ENCODE data around the gene YTHDC2. TPM values are rescaled to one million over a fixed set of nuclear protein-coding genes. Genes with fewer than 3 reads are reported as not detected.

The YTHDC2 gene
- polyA plus RNA-seq, 1 donor = 53.4 TPM

GRCh38 chr5:113519412-113519811, 5.9 kb downstream of the YTHDC2 start:
- no peak for DNase-seq

GRCh38 chr5:113520429-113520828, 6.9 kb downstream of the YTHDC2 start:
- no peak for DNase-seq

GRCh38 chr5:113520899-113521298, 7.4 kb downstream of the YTHDC2 start:
- DNase-seq = no peak

GRCh38 chr5:113523168-113523567, 9.7 kb downstream of the YTHDC2 start:
- DNase-seq = no peak

GRCh38 chr5:113524927-113525326, 11.4 kb downstream of the YTHDC2 start:
- DNase-seq = no peak

DNA sequence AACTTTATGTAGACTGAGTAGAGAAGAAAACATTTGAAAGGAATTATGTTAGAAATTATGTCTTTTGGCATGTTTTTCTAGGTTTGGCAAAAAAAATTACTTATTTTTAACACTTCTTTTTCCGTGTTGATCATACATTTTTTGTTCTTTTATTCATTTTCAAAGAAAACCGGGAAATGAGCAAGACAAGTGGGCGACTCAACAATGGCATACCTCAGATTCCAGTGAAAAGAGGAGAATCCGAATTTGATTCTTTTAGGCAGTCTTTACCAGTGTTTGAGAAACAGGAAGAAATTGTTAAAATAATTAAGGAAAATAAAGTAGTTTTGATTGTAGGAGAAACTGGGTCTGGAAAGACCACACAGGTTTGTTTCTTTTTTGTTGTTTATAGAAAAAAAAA, 12.9 kb downstream of the YTHDC2 start:
- no peak for DNase-seq

DNA sequence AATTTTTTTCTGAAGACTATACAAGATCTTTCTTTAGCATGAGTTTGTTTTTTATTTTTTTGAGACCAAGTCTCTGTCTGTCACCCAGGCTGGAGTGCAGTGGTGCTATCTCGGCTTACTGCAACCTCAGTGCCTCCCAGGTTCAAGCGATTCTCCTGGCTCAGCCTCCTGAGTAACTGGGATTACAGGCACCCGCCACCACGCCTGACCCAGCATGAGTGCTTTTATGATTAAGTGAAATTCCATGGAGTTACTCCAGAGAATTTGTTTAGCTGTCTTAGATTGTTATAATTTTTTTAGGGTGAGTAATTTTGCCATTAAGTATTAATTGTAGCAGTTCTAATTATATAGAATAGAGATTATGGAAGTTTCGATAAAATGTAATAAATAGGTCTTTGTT, 14.3 kb downstream of the YTHDC2 start:
- DNase-seq = no peak

- no peak for DNase-seq
These were observed 18.1 kb downstream of the YTHDC2 start for GRCh38 chr5:113531481-113532159.

DNA sequence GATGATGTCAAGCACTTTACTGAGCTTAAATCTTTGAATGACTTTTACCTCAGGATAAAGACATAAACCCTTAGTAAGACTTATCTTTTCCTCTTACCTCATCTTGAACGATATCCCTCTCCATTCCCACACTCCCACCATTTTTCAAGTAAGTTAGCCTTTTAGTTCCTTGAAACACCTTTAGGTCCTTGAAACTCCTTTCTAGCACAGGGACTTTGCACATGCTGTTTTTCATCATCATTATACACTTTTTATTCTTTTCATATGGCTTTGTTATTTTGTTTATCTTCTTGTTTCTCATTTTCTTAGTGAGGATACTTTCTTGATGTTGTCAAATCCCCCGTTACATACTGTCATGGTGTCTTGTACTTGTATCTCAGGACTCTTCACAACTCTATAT, 24.8 kb downstream of the YTHDC2 start:
- no peak for DNase-seq

- no peak for DNase-seq
These were observed 33.2 kb downstream of the YTHDC2 start for GRCh38 chr5:113546703-113547183.

GRCh38 chr5:113548396-113548795, 34.9 kb downstream of the YTHDC2 start:
- no peak for DNase-seq

GRCh38 chr5:113552137-113552536, 38.6 kb downstream of the YTHDC2 start:
- DNase-seq = no peak

DNA sequence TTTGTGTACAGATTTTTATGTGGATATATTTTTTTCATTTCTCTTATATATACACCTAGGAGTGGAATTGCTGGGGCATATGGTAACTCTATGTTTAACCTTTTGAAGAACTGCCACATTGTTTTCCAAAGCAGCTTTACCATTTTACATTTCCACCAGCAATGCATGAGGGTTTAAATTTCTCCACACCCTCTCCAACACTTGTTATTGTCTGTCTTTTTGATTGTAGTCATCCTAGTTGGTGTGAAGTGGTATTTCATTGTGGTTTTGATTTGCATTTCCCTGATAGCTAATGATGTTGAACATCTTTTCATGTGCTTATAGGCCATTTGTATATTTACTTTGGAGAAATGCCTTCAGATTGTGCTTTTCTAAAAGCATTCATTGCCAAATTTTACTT, 39.1 kb downstream of the YTHDC2 start:
- no peak for DNase-seq

GRCh38 chr5:113562828-113563400, 49.4 kb downstream of the YTHDC2 start:
- no peak for DNase-seq

- no peak for DNase-seq
These were observed 55.9 kb downstream of the YTHDC2 start for GRCh38 chr5:113569396-113569795.

- DNase-seq = no peak
These were observed 59.2 kb downstream of the YTHDC2 start for GRCh38 chr5:113572716-113573115.

GRCh38 chr5:113574417-113574816, 60.9 kb downstream of the YTHDC2 start:
- DNase-seq = no peak

- DNase-seq = no peak
These were observed 61.6 kb downstream of the YTHDC2 start for GRCh38 chr5:113575074-113575473.

DNA sequence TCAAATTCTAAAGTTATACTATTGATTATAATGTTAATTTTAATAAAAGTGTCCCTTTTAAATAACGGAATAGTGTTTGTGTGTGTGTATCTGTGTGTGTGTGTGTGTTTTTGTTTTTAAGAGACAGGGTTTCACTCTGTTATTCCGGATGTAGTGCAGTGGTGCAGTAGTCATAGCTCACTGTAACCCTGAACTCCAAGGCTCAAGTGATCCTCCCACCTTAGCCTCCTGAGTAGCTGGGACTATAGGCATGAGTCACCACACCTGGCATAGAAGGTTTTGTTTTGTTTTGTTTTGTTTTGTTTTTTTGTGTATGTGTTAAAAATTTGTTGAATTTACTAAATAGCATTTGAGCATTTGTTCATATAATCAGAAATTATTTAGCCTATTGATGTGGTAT, 64.6 kb downstream of the YTHDC2 start:
- no peak for DNase-seq

DNA sequence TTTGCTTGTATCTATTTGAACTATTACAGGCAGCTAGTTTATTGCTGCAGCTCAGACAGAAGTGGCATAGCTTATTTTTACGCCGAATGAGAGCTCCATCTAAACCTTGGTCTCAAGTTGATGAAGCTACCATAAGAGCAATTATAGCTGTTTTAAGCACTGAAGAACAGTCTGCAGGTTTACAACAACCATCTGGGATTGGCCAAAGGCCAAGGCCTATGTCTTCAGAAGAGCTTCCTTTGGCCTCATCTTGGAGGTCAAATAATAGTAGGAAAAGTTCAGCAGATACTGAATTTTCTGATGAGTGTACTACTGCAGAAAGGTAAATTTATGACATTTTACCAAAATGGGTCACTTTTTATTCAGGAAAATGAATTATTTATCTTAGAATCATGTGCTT, 67.9 kb downstream of the YTHDC2 start:
- no peak for DNase-seq

DNA sequence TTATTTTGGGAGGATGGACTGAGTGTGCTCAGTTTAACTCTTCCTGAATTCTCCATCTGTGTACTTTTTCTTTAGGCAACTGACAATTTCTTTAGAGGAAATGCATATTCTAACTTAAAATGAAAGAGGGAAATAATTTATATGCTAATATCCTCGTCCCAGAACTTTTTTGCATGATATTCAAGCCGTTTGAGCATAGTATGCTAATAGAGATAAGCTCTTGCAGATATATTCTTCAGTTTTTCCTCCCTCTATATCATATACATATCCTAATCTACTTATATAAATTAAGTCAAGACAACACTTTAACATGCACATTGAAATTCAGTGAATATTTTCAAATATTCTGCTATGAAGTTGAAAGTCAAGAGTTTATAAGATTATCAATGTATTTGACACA, 84.7 kb downstream of the YTHDC2 start:
- no peak for DNase-seq

DNA sequence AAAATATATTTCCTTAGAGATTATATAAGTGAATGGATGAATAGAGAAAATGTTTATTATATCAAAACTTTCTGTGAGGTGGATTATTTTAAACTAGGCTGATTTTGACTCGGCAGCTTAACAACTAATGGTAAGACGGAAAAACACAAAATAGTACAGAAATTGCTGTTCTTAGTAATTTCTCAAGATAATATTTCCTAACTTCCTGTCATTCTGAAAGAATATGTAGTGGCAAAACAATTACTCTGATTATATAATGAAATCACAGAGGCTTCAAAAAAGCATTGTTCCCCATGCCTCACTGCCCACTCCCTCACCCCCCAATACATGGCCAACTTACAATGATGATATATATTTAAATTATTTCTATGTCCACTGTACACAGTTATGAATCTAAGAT, 85.4 kb downstream of the YTHDC2 start:
- DNase-seq = no peak

GRCh38 chr5:113600255-113600905, 86.9 kb downstream of the YTHDC2 start:
- DNase-seq = no peak

- no peak for DNase-seq
These were observed 87.9 kb downstream of the YTHDC2 start for GRCh38 chr5:113601423-113601822.
